GM13976 (cell line): Measurements from ENCODE around the gene DAZAP1.
A peak's percentile ranks its signal among the peaks of the same experiment; 100 is the strongest.

Experiments used
- DNase-seq: peaks from one replicate; pipeline ENCODE4 v3.0.0; 2012; ENCODE audit warnings: low spot score
- in situ Hi-C: fragments of 300-500 bp; cut with MboI; formaldehyde crosslinking; loops from one replicate; pipeline ENCODE4 v1.12.0; 2022; ENCODE audit warnings: low sequenced_read_pairs, mixed read lengths, inconsistent platforms; ENCODE audit not compliant: unreplicated experiment
- TF ChIP-seq, protein P1 (sequence below): IDR thresholded peaks from 2 replicates; pipeline ENCODE4 v1.5.1; 2012; ENCODE audit warnings: borderline replicate concordance, mild to moderate bottlenecking; ENCODE audit not compliant: insufficient read depth; ENCODE audit errors: extremely low read depth, missing control alignments, control extremely low read depth

DAZAP1 gene

DNA sequence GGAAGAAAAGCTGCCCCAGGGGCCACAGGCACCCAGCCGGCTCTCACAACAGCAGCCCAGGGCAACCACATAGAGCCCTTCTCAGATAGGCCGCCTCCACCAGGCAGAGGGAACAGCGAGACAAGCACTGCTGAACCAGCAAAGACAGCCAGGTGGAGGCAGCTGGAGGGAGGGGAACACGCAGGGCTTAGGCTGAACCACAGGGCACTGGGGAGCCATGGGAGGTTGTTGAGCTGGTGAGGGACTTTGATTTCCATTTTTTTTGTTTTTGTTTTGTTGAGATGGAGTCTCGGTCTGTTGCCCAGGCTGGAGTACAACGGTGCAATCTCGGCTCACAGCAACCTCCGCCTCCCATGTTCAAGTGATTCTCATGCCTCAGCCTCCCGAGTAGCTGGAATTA lies 9.5 kb upstream of the DAZAP1 start:
- in situ Hi-C loops: no loop called here
- DNase-seq: no peak
- TF ChIP-seq, protein P1, sequence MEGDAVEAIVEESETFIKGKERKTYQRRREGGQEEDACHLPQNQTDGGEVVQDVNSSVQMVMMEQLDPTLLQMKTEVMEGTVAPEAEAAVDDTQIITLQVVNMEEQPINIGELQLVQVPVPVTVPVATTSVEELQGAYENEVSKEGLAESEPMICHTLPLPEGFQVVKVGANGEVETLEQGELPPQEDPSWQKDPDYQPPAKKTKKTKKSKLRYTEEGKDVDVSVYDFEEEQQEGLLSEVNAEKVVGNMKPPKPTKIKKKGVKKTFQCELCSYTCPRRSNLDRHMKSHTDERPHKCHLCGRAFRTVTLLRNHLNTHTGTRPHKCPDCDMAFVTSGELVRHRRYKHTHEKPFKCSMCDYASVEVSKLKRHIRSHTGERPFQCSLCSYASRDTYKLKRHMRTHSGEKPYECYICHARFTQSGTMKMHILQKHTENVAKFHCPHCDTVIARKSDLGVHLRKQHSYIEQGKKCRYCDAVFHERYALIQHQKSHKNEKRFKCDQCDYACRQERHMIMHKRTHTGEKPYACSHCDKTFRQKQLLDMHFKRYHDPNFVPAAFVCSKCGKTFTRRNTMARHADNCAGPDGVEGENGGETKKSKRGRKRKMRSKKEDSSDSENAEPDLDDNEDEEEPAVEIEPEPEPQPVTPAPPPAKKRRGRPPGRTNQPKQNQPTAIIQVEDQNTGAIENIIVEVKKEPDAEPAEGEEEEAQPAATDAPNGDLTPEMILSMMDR: no peak

- TF ChIP-seq, protein P1: no peak
- DNase-seq: no peak
- in situ Hi-C loops: no loop called here
Measured at GRCh38 chr19:1399079-1399478, 8.3 kb upstream of the DAZAP1 start.

GRCh38 chr19:1399745-1400144 lies 7.6 kb upstream of the DAZAP1 start:
- no peak for DNase-seq
- TF ChIP-seq, protein P1: no peak
- in situ Hi-C loops: no loop called here

- in situ Hi-C loops: no loop called here
- TF ChIP-seq, protein P1: no peak
- DNase-seq: peak; percentile 67
Measured at GRCh38 chr19:1400281-1401137, 6.9 kb upstream of the DAZAP1 start.

GRCh38 chr19:1401138-1401888 lies 6.1 kb upstream of the DAZAP1 start, which contains the start of gene GAMT:
Gene GAMT (minus strand): TSS chr19:1401542. CDS start chr19:1401476, 66 bp downstream.
- in situ Hi-C loops: no loop called here
- TF ChIP-seq, protein P1: peak; percentile 69
- peak; percentile 91 for DNase-seq

GRCh38 chr19:1401889-1402217 lies 5.5 kb upstream of the DAZAP1 start:
- DNase-seq: no peak
- in situ Hi-C loops: no loop called here
- TF ChIP-seq, protein P1: no peak
